H9 (cell line): ENCODE results near the gene MTA1. TPM values are rescaled to one million over a fixed set of nuclear protein-coding genes. Genes with fewer than 3 reads are reported as not detected.

Source experiments
- DNase-seq: peaks from one replicate; pipeline ENCODE4 v3.0.0-alpha.2; 2017
- H2AFZ ChIP-seq: one replicate; pipeline ENCODE4 v1.6.1; 2013; ENCODE audit warnings: mild to moderate bottlenecking, low read length, control low read depth, moderate library complexity
- H2AK5ac ChIP-seq: 2 replicates; pipeline ENCODE4 v1.6.1; 2013; ENCODE audit warnings: low read length, control low read depth, mixed read lengths; ENCODE audit not compliant: insufficient read length
- H2BK120ac ChIP-seq: one replicate; pipeline ENCODE4 v1.6.1; 2013; ENCODE audit warnings: low read depth, mild to moderate bottlenecking, low read length, control low read depth, inconsistent platforms; ENCODE audit not compliant: poor library complexity, severe bottlenecking
- H2BK12ac ChIP-seq: 2 replicates; pipeline ENCODE4 v1.6.1; 2013; ENCODE audit warnings: low read length, control low read depth, mixed read lengths, low read depth; ENCODE audit not compliant: insufficient read length
- H2BK15ac ChIP-seq: 2 replicates; pipeline ENCODE4 v1.6.1; 2013; ENCODE audit warnings: low read depth, low read length, control low read depth
- H2BK20ac ChIP-seq: one replicate; pipeline ENCODE4 v1.6.1; 2013; ENCODE audit warnings: low read depth, mild to moderate bottlenecking, low read length, control low read depth, inconsistent platforms; ENCODE audit not compliant: poor library complexity, severe bottlenecking
- H2BK5ac ChIP-seq: 2 replicates; pipeline ENCODE4 v1.6.1; 2013; ENCODE audit warnings: low read length, control low read depth, mixed read lengths; ENCODE audit not compliant: insufficient read length
- H3K14ac ChIP-seq: 2 replicates; pipeline ENCODE4 v1.6.1; 2013; ENCODE audit warnings: low read length, control low read depth; ENCODE audit not compliant: insufficient read depth
- H3K18ac ChIP-seq: 2 replicates; pipeline ENCODE4 v1.6.1; 2013; ENCODE audit warnings: low read depth, mild to moderate bottlenecking, mixed read lengths, low read length, control low read depth; ENCODE audit not compliant: insufficient read length
- H3K23ac ChIP-seq: 2 replicates; pipeline ENCODE4 v1.6.1; 2013; ENCODE audit warnings: low read length, control low read depth, mixed read lengths, low read depth; ENCODE audit not compliant: insufficient read length
- H3K23me2 ChIP-seq: 2 replicates; pipeline ENCODE4 v1.6.1; 2013; ENCODE audit warnings: low read depth, mild to moderate bottlenecking, mixed read lengths, low read length, control low read depth; ENCODE audit not compliant: insufficient read length, poor library complexity, severe bottlenecking
- H3K27ac ChIP-seq: 2 replicates; pipeline ENCODE4 v1.5.1; 2013; ENCODE audit warnings: low read length, control low read depth, mixed read lengths, low read depth; ENCODE audit not compliant: insufficient read length
- H3K27me3 ChIP-seq: 2 replicates; pipeline ENCODE4 v1.6.1; 2013; ENCODE audit warnings: low read length, control low read depth, inconsistent platforms; ENCODE audit not compliant: insufficient read depth
- H3K4ac ChIP-seq: 2 replicates; pipeline ENCODE4 v1.6.1; 2013; ENCODE audit warnings: low read depth, mild to moderate bottlenecking, control low read depth, inconsistent platforms, low read length, moderate library complexity
- H3K4me1 ChIP-seq: 2 replicates; pipeline ENCODE4 v1.6.1; 2013; ENCODE audit warnings: low read length, control low read depth, inconsistent platforms; ENCODE audit not compliant: insufficient read depth
- H3K4me2 ChIP-seq: 2 replicates; pipeline ENCODE4 v1.6.1; 2013; ENCODE audit warnings: low read length, control low read depth, mixed read lengths; ENCODE audit not compliant: insufficient read length, insufficient read depth
- H3K56ac ChIP-seq: 2 replicates; pipeline ENCODE4 v1.6.1; 2013; ENCODE audit warnings: low read depth, mild to moderate bottlenecking, mixed read lengths, low read length, control low read depth; ENCODE audit not compliant: insufficient read length
- H3K79me1 ChIP-seq: 2 replicates; pipeline ENCODE4 v1.6.1; 2013; ENCODE audit warnings: low read depth, mild to moderate bottlenecking, moderate library complexity, low read length, control low read depth, inconsistent platforms; ENCODE audit not compliant: insufficient read depth, poor library complexity, severe bottlenecking
- H3K79me2 ChIP-seq: 2 replicates; pipeline ENCODE4 v1.6.1; 2013; ENCODE audit warnings: low read length, control low read depth, inconsistent platforms; ENCODE audit not compliant: insufficient read depth
- H3K9ac ChIP-seq: 2 replicates; pipeline ENCODE4 v1.6.1; 2013; ENCODE audit warnings: low read length, control low read depth, mixed read lengths; ENCODE audit not compliant: insufficient read length; ENCODE audit errors: extremely low read depth
- H3K9me3 ChIP-seq: one replicate; pipeline ENCODE4 v1.6.1; 2013; ENCODE audit warnings: low read depth, low read length, inconsistent platforms; ENCODE audit not compliant: control insufficient read depth
- H3T11ph ChIP-seq: one replicate; pipeline ENCODE4 v1.6.1; 2013; ENCODE audit warnings: mild to moderate bottlenecking, low read length, control low read depth, inconsistent platforms
- H4K20me1 ChIP-seq: one replicate; pipeline ENCODE4 v1.6.1; 2013; ENCODE audit not compliant: control insufficient read depth, insufficient read length, insufficient read depth
- H4K5ac ChIP-seq: 2 replicates; pipeline ENCODE4 v1.6.1; 2013; ENCODE audit warnings: low read depth, mild to moderate bottlenecking, mixed read lengths, low read length, control low read depth; ENCODE audit not compliant: insufficient read length
- H4K8ac ChIP-seq: replicated peaks from 2 replicates; pipeline ENCODE4 v1.6.1; 2013; ENCODE audit warnings: low read length, control low read depth, mixed read lengths, low read depth; ENCODE audit not compliant: insufficient read length
- H4K91ac ChIP-seq: 2 replicates; pipeline ENCODE4 v1.6.1; 2013; ENCODE audit warnings: low read depth, mild to moderate bottlenecking, moderate library complexity, mixed read lengths, low read length, control low read depth; ENCODE audit not compliant: insufficient read length
- H3K27ac Mint-ChIP-seq, 3 experiments: 2 replicates in 2 of 3; 3 replicates in 1 of 3; pipeline ENCODE4 v1.8.0; 2020 to 2021; ENCODE audit warnings: mixed read lengths in 3 of 3, mild to moderate bottlenecking in 1 of 3, moderate library complexity in 1 of 3
- H3K27me3 Mint-ChIP-seq: 2 replicates; pipeline ENCODE4 v1.8.0; 2021; ENCODE audit warnings: low read depth, mild to moderate bottlenecking, moderate library complexity, mixed read lengths
- H3K36me3 Mint-ChIP-seq, 3 experiments: 2 replicates in 2 of 3; 3 replicates in 1 of 3; pipeline ENCODE4 v1.8.0; 2020 to 2021; ENCODE audit warnings: low read depth in 3 of 3, mixed read lengths in 3 of 3; ENCODE audit not compliant: insufficient read depth in 1 of 3
- H3K4me1 Mint-ChIP-seq, 2 experiments: 2 replicates each; pipeline ENCODE4 v1.8.0; 2020; ENCODE audit warnings: mixed read lengths in 2 of 2
- H3K4me3 Mint-ChIP-seq, 2 experiments: 2 replicates in 1 of 2; 3 replicates in 1 of 2; pipeline ENCODE4 v1.8.0; 2020 to 2021; ENCODE audit warnings: mild to moderate bottlenecking in 2 of 2, mixed read lengths in 2 of 2, moderate library complexity in 1 of 2
- H3K9me3 Mint-ChIP-seq, 2 experiments: 2 replicates in 1 of 2; 3 replicates in 1 of 2; pipeline ENCODE4 v1.8.0; 2020; ENCODE audit warnings: mild to moderate bottlenecking in 2 of 2, mixed read lengths in 2 of 2, moderate library complexity in 1 of 2
- CTCF ChIP-seq: fragments of 200-600 bp; sonication (generic); conservative IDR thresholded peaks from 3 replicates; pipeline ENCODE4 v1.8.0; 2021; ENCODE audit warnings: antibody characterized with exemption, mild to moderate bottlenecking
- WGBS: extraction: QIAGEN DNeasy Blood & Tissue Kit; methylation state at CpG from one replicate; pipeline ENCODE4 v1.1.7; 2013; ENCODE audit warnings: missing lambda C conversion rate, low lambda C conversion rate, mixed read lengths; ENCODE audit not compliant: insufficient read length; ENCODE audit errors: extremely low coverage; 5-methylcytosine and 5-hydroxymethylcytosine counted together
- total RNA-seq: library from RNA; stranded (reverse); gene quantifications from 2 replicates; pipeline ENCODE4 v1.2.1, GENCODE V29; 2021

MTA1 gene
- total RNA-seq, 1 experiment from 2014 or later: 230 TPM

- Histone ChIP-seq H3K9ac (no peak overlapping the region), H4K20me1 (no peaks in the 10 kb centered on the region), H2AK5ac (no peak overlapping the region), H2BK12ac (no peak overlapping the region), H3K9me3 (no peaks in the 10 kb centered on the region), H3K27me3 (no peaks in the 10 kb centered on the region), H2BK5ac (no peak overlapping the region), H4K8ac (no peak overlapping the region), H2BK20ac (no peak overlapping the region), H3K79me2 (no peaks in the 10 kb centered on the region), H3K14ac (no peak overlapping the region; the same call in 1 of the 2 replicates), H3K4me1 (peaks cover 2% of the 10 kb centered on the region; the same call in 1 of the 2 replicates), H3K23ac (no peak overlapping the region), H4K91ac (no peak overlapping the region), H3K79me1 (no peaks in the 10 kb centered on the region), H2BK15ac (no peak overlapping the region), H3T11ph (no peak overlapping the region), H3K18ac (no peak overlapping the region), H3K56ac (no peak overlapping the region), H3K4me2 (no peak overlapping the region), H4K5ac (no peak overlapping the region), H2AFZ (no peak overlapping the region), H3K27ac (no peak overlapping the region), H3K23me2 (no peaks in the 10 kb centered on the region), H2BK120ac (no peak overlapping the region), H3K4ac (no peak overlapping the region)
- H3K4me1 Mint-ChIP-seq: peaks cover 8% of the 10 kb centered on the region in 2 experiments
- WGBS: no CpG with 5 or more reads among the region's 11 CpGs
- H3K9me3 Mint-ChIP-seq: peaks cover 6 to 8% of the 10 kb centered on the region in 2 experiments; a peak in 4 of 5 replicates
- H3K36me3 Mint-ChIP-seq: peaks cover 7 to 23% (median 17%) of the 10 kb centered on the region in 3 experiments
- no peak overlapping the region for H3K4me3 Mint-ChIP-seq
- no peak for DNase-seq
- H3K27ac Mint-ChIP-seq: no peak overlapping the region; a peak in 1 of 7 replicates
- no peak for TF ChIP-seq CTCF
- peaks cover 8% of the 10 kb centered on the region; the same call in 1 of the 2 replicates for H3K27me3 Mint-ChIP-seq
Observed at GRCh38 chr14:105378199-105378598, 41.4 kb upstream of the MTA1 start.
